ENCODE data around the gene PET117. TPM values are rescaled to one million over a fixed set of nuclear protein-coding genes. Genes with fewer than 3 reads are reported as not detected.
A peak's percentile ranks its signal among the peaks of the same experiment; 100 is the strongest.

PET117 gene
- total RNA-seq, 1 experiment from 2014 or later = 25.0 TPM

DNA sequence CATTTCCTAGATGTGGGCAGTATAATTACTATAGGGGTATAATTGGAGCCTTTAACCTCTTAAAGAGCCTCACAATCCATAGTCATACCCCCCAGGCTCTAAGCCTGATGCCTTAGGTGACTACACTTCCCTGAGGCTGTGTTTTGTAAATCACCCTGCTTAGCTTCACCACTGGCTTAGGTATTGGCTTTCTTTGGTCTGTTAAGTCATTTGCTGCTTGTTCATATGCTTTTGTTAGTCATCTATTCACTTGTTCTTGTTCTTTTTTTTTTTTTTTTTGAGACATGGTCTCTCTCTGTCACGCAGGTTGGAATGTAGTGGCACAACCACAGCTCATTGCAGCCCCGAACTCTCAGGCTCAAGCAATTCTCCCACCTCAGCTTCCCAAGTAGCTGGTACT, 26.7 kb downstream of the PET117 start:
- H3K27ac ChIP-seq (ENCODE audit: insufficient read length, low read depth, low read length) = no peak overlapping the region
- no peak overlapping the region for H3K4me2 ChIP-seq (ENCODE audit: insufficient read depth, insufficient read length, low read length)
- no peaks in the 10 kb centered on the region for H3K9me3 Mint-ChIP-seq
- no peak overlapping the region for H2AK5ac ChIP-seq (ENCODE audit: insufficient read length, low read length)
- H3K4ac ChIP-seq (ENCODE audit: low read depth, low read length) = no peak overlapping the region
- no peaks in the 10 kb centered on the region for H3K79me2 ChIP-seq (ENCODE audit: insufficient read depth, low read length)
- H3K4me3 Mint-ChIP-seq = no peak overlapping the region
- H4K20me1 ChIP-seq (ENCODE audit: control insufficient read depth, insufficient read depth, insufficient read length) = no peaks in the 10 kb centered on the region
- peak overlapping the region in 2 of 3 experiments; percentile 56 to 72; a peak in 4 of 7 replicates for H3K27ac Mint-ChIP-seq
- peaks cover 4% of the 10 kb centered on the region for H3K79me1 ChIP-seq (ENCODE audit: insufficient read depth, low read depth, low read length, poor library complexity, severe bottlenecking)
- no peak overlapping the region for H3K23ac ChIP-seq (ENCODE audit: insufficient read length, low read depth, low read length)
- no peak overlapping the region for H4K5ac ChIP-seq (ENCODE audit: insufficient read length, low read depth, low read length)
- H2AFZ ChIP-seq (ENCODE audit: low read length) = no peak overlapping the region
- H2BK120ac ChIP-seq (ENCODE audit: low read depth, low read length, poor library complexity, severe bottlenecking) = no peak overlapping the region
- TF ChIP-seq, protein P1, sequence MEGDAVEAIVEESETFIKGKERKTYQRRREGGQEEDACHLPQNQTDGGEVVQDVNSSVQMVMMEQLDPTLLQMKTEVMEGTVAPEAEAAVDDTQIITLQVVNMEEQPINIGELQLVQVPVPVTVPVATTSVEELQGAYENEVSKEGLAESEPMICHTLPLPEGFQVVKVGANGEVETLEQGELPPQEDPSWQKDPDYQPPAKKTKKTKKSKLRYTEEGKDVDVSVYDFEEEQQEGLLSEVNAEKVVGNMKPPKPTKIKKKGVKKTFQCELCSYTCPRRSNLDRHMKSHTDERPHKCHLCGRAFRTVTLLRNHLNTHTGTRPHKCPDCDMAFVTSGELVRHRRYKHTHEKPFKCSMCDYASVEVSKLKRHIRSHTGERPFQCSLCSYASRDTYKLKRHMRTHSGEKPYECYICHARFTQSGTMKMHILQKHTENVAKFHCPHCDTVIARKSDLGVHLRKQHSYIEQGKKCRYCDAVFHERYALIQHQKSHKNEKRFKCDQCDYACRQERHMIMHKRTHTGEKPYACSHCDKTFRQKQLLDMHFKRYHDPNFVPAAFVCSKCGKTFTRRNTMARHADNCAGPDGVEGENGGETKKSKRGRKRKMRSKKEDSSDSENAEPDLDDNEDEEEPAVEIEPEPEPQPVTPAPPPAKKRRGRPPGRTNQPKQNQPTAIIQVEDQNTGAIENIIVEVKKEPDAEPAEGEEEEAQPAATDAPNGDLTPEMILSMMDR (conservative IDR thresholded peaks at IDR 0.05) = no peak
- no peak overlapping the region for H2BK20ac ChIP-seq (ENCODE audit: low read depth, low read length, poor library complexity, severe bottlenecking)
- no peak overlapping the region for H3K56ac ChIP-seq (ENCODE audit: insufficient read length, low read depth, low read length)
- no peak overlapping the region for H2BK15ac ChIP-seq (ENCODE audit: low read depth, low read length)
- H2BK5ac ChIP-seq (ENCODE audit: insufficient read length, low read length) = no peak overlapping the region
- peaks cover 25 to 28% of the 10 kb centered on the region in 2 experiments for H3K4me1 Mint-ChIP-seq
- DNase-seq = no peak
- H3K18ac ChIP-seq (ENCODE audit: insufficient read length, low read depth, low read length) = no peak overlapping the region
- no peak overlapping the region for H4K91ac ChIP-seq (ENCODE audit: insufficient read length, low read depth, low read length)
- H3K4me1 ChIP-seq (ENCODE audit: insufficient read depth, low read length) = peaks cover 3% of the 10 kb centered on the region; the same call in 1 of the 2 replicates
- no peaks in the 10 kb centered on the region for H3K23me2 ChIP-seq (ENCODE audit: insufficient read length, low read depth, low read length, poor library complexity, severe bottlenecking)
- no peak overlapping the region for H3T11ph ChIP-seq (ENCODE audit: low read length)
- H3K14ac ChIP-seq (ENCODE audit: insufficient read depth, low read length) = no peak overlapping the region
- no peaks in the 10 kb centered on the region for H3K27me3 ChIP-seq (ENCODE audit: insufficient read depth, low read length)
- H4K8ac ChIP-seq (replicated peaks; ENCODE audit: insufficient read length, low read depth, low read length) = no peak overlapping the region
- peaks cover 15 to 42% (median 40%) of the 10 kb centered on the region in 3 experiments; a peak in 6 of 7 replicates for H3K36me3 Mint-ChIP-seq (ENCODE audit: insufficient read depth in 1 of 3, low read depth in 3 of 3)
- no peak overlapping the region for H3K9ac ChIP-seq (ENCODE audit: extremely low read depth, insufficient read length, low read length)
- no peaks in the 10 kb centered on the region for H3K27me3 Mint-ChIP-seq (ENCODE audit: low read depth)
- WGBS (ENCODE audit: extremely low coverage, insufficient read length, low lambda C conversion rate) = no CpG with 5 or more reads among the region's 2 CpGs
- H3K9me3 ChIP-seq (ENCODE audit: control insufficient read depth, low read depth, low read length) = no peaks in the 10 kb centered on the region
- no peak overlapping the region for H2BK12ac ChIP-seq (ENCODE audit: insufficient read length, low read depth, low read length)
